IgD-negative memory B cell (primary cell): ENCODE data around the gene ZFP62. TPM values are rescaled to one million over a fixed set of nuclear protein-coding genes. Genes with fewer than 3 reads are reported as not detected.

ENCODE experiments used
- H3K27ac Mint-ChIP-seq, 3 donors: one replicate each; pipeline ENCODE4 v1.8.0; 2020 to 2022; ENCODE audit warnings: mild to moderate bottlenecking in 3 of 3, mixed read lengths in 3 of 3, moderate library complexity in 1 of 3
- H3K27me3 Mint-ChIP-seq: one replicate; pipeline ENCODE4 v1.8.0; 2021; ENCODE audit warnings: mixed read lengths
- H3K36me3 Mint-ChIP-seq: one replicate; pipeline ENCODE4 v1.8.0; 2020; ENCODE audit warnings: mild to moderate bottlenecking, mixed read lengths
- H3K4me1 Mint-ChIP-seq, 3 donors: one replicate each; pipeline ENCODE4 v1.8.0; 2020 to 2022; ENCODE audit warnings: mixed read lengths in 3 of 3, mild to moderate bottlenecking in 1 of 3
- H3K4me3 Mint-ChIP-seq, 4 donors: one replicate each; pipeline ENCODE4 v1.8.0; 2020 to 2022; ENCODE audit warnings: mild to moderate bottlenecking in 4 of 4, mixed read lengths in 4 of 4, moderate library complexity in 3 of 4
- H3K9me3 Mint-ChIP-seq, 3 donors: one replicate each; pipeline ENCODE4 v1.8.0; 2020 to 2021; ENCODE audit warnings: mixed read lengths in 3 of 3, mild to moderate bottlenecking in 1 of 3
- polyA plus RNA-seq: library from polyadenylated mRNA; unstranded; fragments of 300-500 nt; fragmentation: Illumina TruSeq; gene quantifications from one replicate; pipeline ENCODE4 v1.2.3, GENCODE V29; 2021

Gene ZFP62
- polyA plus RNA-seq, 1 donor from 2014 or later = 22.1 TPM

DNA sequence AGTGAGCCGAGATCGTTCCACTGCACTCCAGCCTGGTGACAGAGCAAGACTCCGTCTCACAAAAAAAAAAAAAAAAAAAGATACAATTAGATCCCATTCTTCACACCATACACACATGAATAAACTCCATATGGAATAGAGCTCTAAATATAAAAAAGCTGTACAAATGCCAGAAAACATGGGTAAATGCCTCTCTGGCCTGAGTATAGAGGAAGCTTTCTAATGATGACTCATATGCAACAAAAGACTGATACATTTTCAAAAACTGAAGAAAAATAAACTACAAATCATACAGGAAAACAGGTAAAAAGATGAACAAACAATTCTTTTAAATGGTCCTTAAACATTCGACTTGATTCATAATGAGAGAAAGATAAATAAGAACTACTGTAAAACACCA, 8.6 kb downstream of the ZFP62 start:
- Mint-ChIP-seq H3K4me3 (no peak overlapping the region), H3K27me3 (no peaks in the 10 kb centered on the region), H3K27ac (no peak overlapping the region), H3K9me3 (peaks cover 0 to 12% (median 7%) of the 10 kb centered on the region in 3 donors), H3K4me1 (peaks cover 1 to 19% (median 8%) of the 10 kb centered on the region in 3 donors), H3K36me3 (peaks cover 26% of the 10 kb centered on the region)

DNA sequence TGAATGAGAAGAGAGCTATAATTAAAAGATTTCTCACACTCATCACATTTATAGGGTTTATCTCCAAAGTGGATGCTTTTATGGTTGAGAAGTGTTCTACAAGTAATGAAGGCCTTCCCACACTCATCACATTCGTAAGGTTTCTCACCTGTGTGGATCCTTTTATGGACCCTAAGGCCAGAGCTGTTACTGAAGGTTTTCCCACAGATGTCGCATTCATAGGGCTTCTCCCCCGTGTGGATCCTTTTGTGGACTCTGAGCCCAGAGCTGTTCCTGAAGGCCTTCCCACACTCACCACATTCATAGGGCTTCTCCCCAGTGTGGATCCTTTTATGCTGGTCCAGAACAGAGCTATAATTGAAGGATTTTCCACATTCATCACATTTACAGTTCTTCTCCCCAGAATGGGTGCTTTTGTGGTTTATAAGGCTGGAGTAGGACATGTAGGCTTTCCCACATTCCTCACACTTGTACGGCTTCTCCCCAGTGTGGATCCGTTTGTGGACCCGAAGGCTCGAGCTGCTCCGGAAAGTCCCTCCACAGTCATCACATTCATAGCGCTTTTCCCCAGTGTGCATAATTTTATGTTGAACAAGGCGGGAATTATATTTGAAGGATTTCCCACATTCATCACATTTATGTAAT, 10.5 kb downstream of the ZFP62 start:
- H3K4me1 Mint-ChIP-seq = peaks cover 1 to 19% (median 6%) of the 10 kb centered on the region in 3 donors
- peaks cover 26% of the 10 kb centered on the region for H3K36me3 Mint-ChIP-seq
- no peak overlapping the region for H3K4me3 Mint-ChIP-seq
- H3K9me3 Mint-ChIP-seq = peaks cover 0 to 12% (median 7%) of the 10 kb centered on the region in 3 donors
- no peaks in the 10 kb centered on the region for H3K27me3 Mint-ChIP-seq
- H3K27ac Mint-ChIP-seq = no peak overlapping the region

- Mint-ChIP-seq H3K4me3 (no peak overlapping the region), H3K27ac (no peak overlapping the region), H3K27me3 (no peaks in the 10 kb centered on the region), H3K9me3 (peaks cover 0 to 12% (median 7%) of the 10 kb centered on the region in 3 donors), H3K4me1 (peaks cover 1 to 18% (median 4%) of the 10 kb centered on the region in 3 donors), H3K36me3 (peaks cover 26% of the 10 kb centered on the region)
These were observed 11.2 kb downstream of the ZFP62 start for GRCh38 chr5:180849827-180850226.

GRCh38 chr5:180848878-180849277, 12.2 kb downstream of the ZFP62 start:
- no peaks in the 10 kb centered on the region for H3K27me3 Mint-ChIP-seq
- H3K27ac Mint-ChIP-seq = no peak overlapping the region
- no peak overlapping the region for H3K4me3 Mint-ChIP-seq
- H3K9me3 Mint-ChIP-seq = peaks cover 0 to 12% (median 7%) of the 10 kb centered on the region in 3 donors
- H3K36me3 Mint-ChIP-seq = peaks cover 26% of the 10 kb centered on the region
- peaks cover 1 to 9% (median 4%) of the 10 kb centered on the region in 3 donors for H3K4me1 Mint-ChIP-seq

- Mint-ChIP-seq H3K9me3 (peaks cover 0 to 12% (median 7%) of the 10 kb centered on the region in 3 donors), H3K27ac (no peak overlapping the region), H3K36me3 (peaks cover 26% of the 10 kb centered on the region), H3K4me3 (no peak overlapping the region), H3K27me3 (no peaks in the 10 kb centered on the region), H3K4me1 (peaks cover 1 to 4% (median 4%) of the 10 kb centered on the region in 3 donors)
These were observed 12.8 kb downstream of the ZFP62 start for GRCh38 chr5:180848265-180848664.

DNA sequence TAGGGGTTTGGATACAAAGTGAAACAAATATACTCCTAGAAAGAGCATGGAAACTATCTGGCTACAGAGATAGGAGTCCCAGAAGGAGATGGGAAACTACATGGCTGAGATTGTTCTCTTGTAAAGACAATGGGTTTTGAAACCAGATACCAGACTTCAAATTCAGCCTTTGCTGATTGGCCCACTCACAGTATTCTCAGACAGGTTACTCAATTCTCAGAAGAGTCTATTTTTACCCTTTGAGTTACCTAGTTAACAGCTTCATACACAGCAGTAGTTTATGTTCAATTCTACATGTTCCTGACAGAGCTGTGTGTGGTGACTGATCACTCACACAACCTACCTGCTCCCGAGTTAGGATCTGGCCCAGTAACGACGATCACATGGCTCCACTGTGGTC, 14.1 kb downstream of the ZFP62 start:
- H3K4me3 Mint-ChIP-seq = no peak overlapping the region
- no peak overlapping the region for H3K27ac Mint-ChIP-seq
- H3K4me1 Mint-ChIP-seq = peaks cover 0 to 4% (median 1%) of the 10 kb centered on the region in 3 donors
- H3K9me3 Mint-ChIP-seq = peaks cover 0 to 15% (median 7%) of the 10 kb centered on the region in 3 donors
- peaks cover 22% of the 10 kb centered on the region for H3K36me3 Mint-ChIP-seq
- H3K27me3 Mint-ChIP-seq = no peaks in the 10 kb centered on the region

GRCh38 chr5:180844858-180845257, 16.2 kb downstream of the ZFP62 start:
- no peak overlapping the region for H3K27ac Mint-ChIP-seq
- H3K36me3 Mint-ChIP-seq = peaks cover 10% of the 10 kb centered on the region
- H3K4me1 Mint-ChIP-seq = peaks cover 0 to 4% (median 0%) of the 10 kb centered on the region in 3 donors
- peaks cover 0 to 10% (median 2%) of the 10 kb centered on the region in 3 donors for H3K9me3 Mint-ChIP-seq
- H3K4me3 Mint-ChIP-seq = no peak overlapping the region
- no peaks in the 10 kb centered on the region for H3K27me3 Mint-ChIP-seq

DNA sequence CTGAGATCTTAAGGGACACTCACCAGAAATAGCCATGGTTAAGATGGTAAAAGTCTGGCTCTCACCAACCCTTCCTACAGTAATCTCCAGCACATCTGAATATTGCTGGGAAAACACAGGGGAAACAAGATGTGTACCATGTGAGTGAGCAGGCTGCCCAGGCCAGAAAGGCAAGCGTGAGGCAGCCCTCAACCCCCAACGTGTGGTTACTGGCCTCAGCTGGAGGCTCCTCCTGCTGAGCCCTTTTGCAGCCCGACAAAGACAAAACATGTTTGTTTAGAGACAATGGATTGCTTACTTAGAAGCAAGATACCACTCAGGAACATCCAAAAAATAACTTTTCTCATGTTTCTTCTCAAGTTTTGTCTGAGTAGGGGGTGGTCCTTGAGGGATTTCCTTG, 16.6 kb downstream of the ZFP62 start:
- Mint-ChIP-seq H3K4me3 (no peak overlapping the region), H3K4me1 (peaks cover 0 to 1% (median 0%) of the 10 kb centered on the region in 3 donors), H3K27ac (no peak overlapping the region), H3K36me3 (peaks cover 6% of the 10 kb centered on the region), H3K9me3 (peaks cover 0 to 10% (median 2%) of the 10 kb centered on the region in 3 donors), H3K27me3 (no peaks in the 10 kb centered on the region)

DNA sequence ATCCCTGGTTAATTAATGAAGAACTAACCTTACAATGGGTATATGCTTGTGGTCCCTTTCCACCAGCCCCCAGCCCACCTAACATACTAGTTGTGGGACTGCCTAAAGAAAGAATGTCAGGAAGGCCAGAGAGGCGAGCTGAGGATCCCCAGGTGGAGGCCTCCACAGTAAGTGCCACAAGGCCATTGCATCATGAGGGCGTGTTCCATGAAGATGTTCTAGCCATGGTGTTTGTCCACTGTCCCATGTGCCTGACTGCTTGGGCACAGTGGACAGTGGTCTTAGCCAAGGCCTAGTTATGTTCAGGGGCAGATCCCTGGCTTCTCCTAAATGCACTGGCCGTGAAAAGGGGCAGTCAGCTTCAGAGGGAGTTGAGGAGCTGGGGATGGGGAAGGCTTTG, 21.1 kb downstream of the ZFP62 start:
- Mint-ChIP-seq H3K36me3 (no peaks in the 10 kb centered on the region), H3K27ac (no peak overlapping the region), H3K27me3 (no peaks in the 10 kb centered on the region), H3K4me3 (no peak overlapping the region), H3K9me3 (peaks cover 2 to 7% (median 2%) of the 10 kb centered on the region in 3 donors), H3K4me1 (no peaks in the 10 kb centered on the region)

DNA sequence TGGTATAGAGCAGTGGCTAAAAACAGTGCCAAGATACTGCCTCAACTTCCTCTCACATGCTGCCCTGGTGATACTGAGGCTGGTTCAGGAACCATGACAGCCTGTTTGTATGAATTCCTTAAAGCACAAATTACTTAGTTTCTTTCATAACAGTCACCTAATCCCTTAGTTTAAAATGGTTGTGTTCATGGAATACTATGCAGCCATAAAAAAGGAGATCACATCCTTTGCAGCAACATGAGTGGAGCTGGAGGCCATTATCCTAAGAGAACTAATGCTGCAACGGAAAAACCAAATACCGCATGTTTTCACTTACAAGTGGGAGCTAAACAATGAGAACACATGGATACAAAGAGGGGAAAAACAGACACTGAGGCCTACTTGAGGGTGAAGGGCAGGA, 21.8 kb downstream of the ZFP62 start:
- H3K27me3 Mint-ChIP-seq = no peaks in the 10 kb centered on the region

DNA sequence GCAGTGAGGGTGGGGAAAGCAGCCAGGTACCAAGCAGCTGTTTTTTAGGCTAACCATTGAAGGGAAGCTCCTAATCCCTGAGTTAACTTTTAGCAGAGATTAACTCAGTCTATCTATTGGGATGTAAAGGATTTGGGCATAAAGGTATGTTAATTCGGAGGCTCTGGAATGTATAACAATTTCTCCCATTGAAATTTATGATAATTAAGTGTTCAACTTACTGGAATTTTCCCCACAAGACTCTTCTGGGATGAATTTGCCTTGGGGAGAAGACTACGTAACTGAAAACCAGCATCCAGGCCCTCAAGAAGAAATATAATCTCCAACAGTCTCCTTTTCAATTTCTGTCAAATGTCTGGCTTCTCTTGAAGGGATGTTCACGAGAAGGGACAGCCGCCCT, 23.6 kb downstream of the ZFP62 start:
- Mint-ChIP-seq H3K36me3 (no peaks in the 10 kb centered on the region), H3K27ac (no peak overlapping the region), H3K9me3 (peaks cover 2 to 7% (median 2%) of the 10 kb centered on the region in 3 donors), H3K27me3 (no peaks in the 10 kb centered on the region), H3K4me3 (no peak overlapping the region), H3K4me1 (peaks cover 12 to 17% (median 14%) of the 10 kb centered on the region in 3 donors)

More for the DNA sequence above, 21.8 kb downstream of the ZFP62 start:
- Mint-ChIP-seq H3K4me1 (peaks cover under 1 to 7% (median 6%) of the 10 kb centered on the region in 3 donors), H3K4me3 (no peak overlapping the region), H3K27ac (no peak overlapping the region), H3K9me3 (peaks cover 2 to 7% (median 2%) of the 10 kb centered on the region in 3 donors), H3K36me3 (no peaks in the 10 kb centered on the region)

- H3K9me3 Mint-ChIP-seq = no peaks in the 10 kb centered on the region
- no peaks in the 10 kb centered on the region for H3K27me3 Mint-ChIP-seq
- H3K36me3 Mint-ChIP-seq = peaks cover 8% of the 10 kb centered on the region
- peak overlapping the region; percentile 91 to 99 (median 97) for H3K4me3 Mint-ChIP-seq
- H3K4me1 Mint-ChIP-seq = peaks cover 20 to 30% (median 24%) of the 10 kb centered on the region in 3 donors
- peak overlapping the region; percentile 93 to 96 (median 93) for H3K27ac Mint-ChIP-seq
These were observed 28.4 kb downstream of the ZFP62 start for GRCh38 chr5:180832638-180833068.

GRCh38 chr5:180831139-180832093, 29.7 kb downstream of the ZFP62 start:
- Mint-ChIP-seq H3K36me3 (peaks cover 11% of the 10 kb centered on the region), H3K27ac (peak overlapping the region; percentile 93 to 98 (median 96)), H3K27me3 (no peaks in the 10 kb centered on the region), H3K9me3 (no peaks in the 10 kb centered on the region), H3K4me3 (peak overlapping the region; percentile 91 to 99 (median 97)), H3K4me1 (peaks cover 20 to 30% (median 24%) of the 10 kb centered on the region in 3 donors)

- peak overlapping the region; percentile 93 to 98 (median 96) for H3K27ac Mint-ChIP-seq
- H3K27me3 Mint-ChIP-seq = no peaks in the 10 kb centered on the region
- H3K4me3 Mint-ChIP-seq = peak overlapping the region; percentile 91 to 99 (median 97)
- H3K36me3 Mint-ChIP-seq = peaks cover 11% of the 10 kb centered on the region
- H3K4me1 Mint-ChIP-seq = peaks cover 20 to 30% (median 24%) of the 10 kb centered on the region in 3 donors
- H3K9me3 Mint-ChIP-seq = no peaks in the 10 kb centered on the region
These were observed 30.6 kb downstream of the ZFP62 start for GRCh38 chr5:180830253-180831138.
